ENCODE measurements around the gene BMS1. TPM values are rescaled to one million over a fixed set of nuclear protein-coding genes. Genes with fewer than 3 reads are reported as not detected.
"Not testable (repeated sequence)": the region's sequence is repeated elsewhere in the genome, so short reads cannot be mapped to it uniquely, and the experiment has no call there.

Gene BMS1
- total RNA-seq, 1 donor = 5.4 TPM

DNA sequence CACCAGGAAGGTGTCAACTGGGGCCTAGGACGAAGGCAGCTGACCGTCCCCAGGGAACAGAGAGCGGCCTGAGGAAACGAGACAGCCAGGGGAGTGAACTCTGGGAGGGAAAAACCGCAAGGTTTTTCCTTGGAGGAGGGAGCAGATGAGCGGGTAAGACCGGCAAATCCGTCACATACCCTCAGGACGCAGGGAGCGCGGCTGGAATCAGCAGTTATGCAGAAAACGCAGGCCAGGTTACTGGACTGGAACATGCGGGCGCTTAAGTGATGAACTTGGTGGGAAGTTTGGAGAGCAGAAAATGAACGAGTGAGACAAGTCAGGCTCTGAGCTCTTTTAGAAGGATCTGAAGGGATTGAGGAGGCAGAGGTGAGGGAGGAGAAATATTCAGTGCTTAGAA lies 76.7 kb downstream of the BMS1 start:
- no peak for DNase-seq (ENCODE audit: low read depth in 2 of 3, low spot score in 2 of 3)

DNA sequence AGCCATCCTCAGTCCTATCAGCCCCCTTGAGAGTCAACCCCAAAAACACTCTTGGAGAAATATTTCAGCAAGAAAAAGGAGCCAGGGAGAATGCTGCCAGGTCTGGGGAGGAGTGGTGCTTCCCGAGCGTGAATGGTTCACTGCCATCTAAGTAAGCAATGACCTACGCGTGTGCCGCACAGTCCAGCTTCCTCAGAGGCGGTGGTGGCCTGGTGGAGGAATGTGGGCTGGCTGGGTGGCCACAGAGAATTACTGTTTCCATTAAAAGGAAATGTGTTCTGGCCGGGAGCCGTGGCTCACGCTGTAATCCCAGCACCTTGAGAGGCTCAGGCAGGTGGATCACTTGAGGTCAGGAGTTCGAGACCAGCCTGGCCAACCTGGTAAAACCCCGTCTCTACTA lies 77.4 kb downstream of the BMS1 start:
- not testable (repeated sequence) for DNase-seq (ENCODE audit: low read depth in 2 of 3, low spot score in 2 of 3)

DNA sequence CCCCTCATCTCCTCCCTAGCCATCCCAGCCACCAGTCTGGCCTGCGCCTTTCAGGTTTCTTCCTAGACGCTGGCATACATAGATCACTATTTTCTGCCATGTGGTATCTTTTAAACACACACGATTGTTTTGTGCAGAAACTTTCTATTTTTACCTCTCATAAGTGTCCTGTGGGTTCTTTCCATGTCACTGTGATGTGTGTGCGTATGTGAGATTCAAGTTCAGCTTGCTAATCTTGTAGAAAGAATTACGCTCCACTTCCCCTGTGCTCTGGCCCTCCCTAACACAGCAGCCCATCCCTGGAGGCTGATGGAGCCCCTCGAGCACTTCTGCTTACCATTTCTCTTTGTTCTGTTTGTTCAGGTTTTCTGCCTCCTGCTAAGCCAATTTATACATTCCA lies 80.2 kb downstream of the BMS1 start:
- peak in 2 of 3 donors; percentile 36 to 76 for DNase-seq (ENCODE audit: low read depth in 2 of 3, low spot score in 2 of 3)

DNA sequence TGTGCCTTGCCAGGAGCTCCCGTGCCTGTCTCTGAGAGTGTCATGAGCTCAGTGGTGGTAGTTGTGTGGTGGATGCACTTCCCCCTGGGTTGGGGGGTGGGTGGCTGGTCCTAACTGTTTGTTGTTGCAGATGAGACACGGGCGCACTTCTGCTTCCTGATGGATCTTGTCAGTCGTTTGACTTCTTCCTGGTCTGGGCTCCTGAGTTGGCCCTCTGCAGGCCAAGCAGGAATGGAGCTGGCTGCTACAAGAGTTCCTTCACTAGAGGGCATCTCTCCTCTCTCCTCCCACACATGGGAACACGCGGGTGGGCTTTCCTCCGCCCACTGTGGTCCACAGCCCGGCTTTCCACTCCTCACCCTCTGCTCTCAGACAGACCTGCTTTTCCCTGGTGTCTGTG lies 82.0 kb downstream of the BMS1 start:
- DNase-seq (ENCODE audit: low read depth in 2 of 3, low spot score in 2 of 3) = peak in 2 of 3 donors; percentile 22 to 41

DNA sequence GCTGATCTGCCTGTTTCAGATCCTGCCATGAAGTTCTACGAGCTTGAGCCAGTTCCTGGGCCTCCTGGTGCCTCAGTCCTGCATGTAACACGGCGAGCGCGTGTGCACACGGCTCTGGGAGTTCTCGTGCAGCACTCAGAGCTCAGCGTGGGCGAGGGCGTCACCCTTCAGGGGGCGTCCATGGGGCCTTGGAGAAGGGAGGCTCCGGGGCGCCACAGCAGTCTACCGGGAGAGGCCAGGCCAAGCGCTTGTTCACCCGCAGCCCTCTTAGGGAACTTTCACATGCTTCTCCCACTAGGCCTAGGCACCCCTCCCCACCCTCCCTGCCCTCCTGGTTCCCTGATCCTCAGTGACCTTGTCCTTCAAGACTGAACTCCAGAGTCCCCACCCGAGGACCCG lies 83.1 kb downstream of the BMS1 start:
- no peak for DNase-seq (ENCODE audit: low read depth in 2 of 3, low spot score in 2 of 3)

DNA sequence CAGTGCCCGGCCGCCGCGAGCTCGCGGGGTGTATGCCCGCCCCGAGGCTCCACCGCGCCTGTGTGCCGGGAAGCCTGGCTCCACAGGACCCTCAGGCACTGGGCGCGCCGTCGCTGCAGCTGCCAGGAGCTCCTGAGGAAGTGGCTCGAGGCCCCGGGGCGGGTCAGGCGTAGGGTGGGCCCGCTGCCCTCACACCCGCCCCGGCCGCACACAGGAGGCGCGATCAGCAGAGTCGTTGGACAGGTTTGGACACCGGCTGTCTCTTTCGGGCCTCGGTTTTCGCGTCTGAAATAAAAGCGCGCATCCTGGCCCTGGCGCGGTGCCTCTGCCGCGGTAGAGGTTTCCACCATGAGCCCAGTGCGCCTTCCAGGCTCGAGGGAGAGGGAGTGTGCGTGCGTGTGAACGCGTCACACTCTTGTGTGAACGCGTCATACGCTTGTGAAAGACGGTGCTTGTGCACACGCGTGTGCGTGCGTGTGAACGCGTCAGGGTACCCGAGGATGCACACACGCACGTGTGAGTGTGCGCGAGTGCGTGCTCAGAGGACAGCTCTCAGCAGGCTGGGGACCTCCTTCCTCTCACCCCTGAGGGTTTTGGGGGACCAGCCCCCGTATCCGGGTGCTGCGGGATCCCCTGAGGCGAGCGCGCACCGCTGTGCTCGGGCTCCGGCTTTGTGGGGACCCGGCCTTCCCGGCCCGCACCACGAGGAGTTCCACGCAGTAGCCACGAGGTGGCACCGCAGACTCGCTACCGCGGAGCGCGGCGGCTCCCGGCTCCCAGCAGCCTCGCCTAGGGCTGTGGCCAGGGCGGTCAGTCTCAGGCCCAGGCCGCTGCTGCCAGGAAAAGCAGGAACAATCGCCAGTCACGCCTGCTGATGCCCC lies 83.8 kb downstream of the BMS1 start:
- peak in 2 of 3 donors; percentile 55 for DNase-seq (ENCODE audit: low read depth in 2 of 3, low spot score in 2 of 3)

DNA sequence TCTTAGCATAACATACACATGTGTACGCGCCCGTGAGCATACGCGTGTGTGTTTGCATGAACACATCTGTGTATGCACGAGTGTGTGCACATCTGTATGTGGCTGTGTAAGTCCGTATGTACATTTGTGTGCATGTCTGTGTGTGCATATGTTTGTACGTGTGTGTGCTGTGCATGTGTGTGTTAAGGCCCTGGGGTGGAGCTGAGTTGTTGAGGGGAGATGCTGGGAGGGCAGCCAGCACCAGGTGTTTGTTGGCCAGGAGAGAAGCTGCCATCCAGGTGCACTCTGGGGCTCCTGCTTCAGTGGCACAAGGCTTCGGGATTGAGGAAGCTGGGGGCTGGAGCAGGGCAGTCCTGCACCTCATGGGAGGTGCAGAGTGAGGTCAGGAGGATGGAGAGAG lies 85.0 kb downstream of the BMS1 start:
- DNase-seq (ENCODE audit: low read depth in 2 of 3, low spot score in 2 of 3) = no peak

DNA sequence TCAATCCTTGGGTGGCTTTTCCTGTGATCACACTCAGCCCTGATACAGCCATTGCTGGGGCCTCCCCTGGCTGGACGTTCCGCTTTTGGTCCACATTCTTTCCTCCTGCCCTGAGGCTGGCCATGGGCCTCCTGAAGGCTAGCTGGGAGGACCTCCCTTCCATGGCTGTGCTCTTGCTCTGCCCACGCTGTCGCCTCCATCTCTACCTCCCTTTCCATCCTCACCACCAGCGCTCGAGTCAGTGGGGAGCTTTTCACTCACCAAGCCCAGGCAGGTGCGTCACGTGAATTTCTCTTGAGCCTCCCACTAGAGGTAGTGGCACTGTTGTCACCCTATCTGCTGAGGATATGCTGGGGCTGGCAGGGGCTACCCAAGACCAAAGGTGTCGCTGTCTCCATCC lies 85.9 kb downstream of the BMS1 start:
- DNase-seq (ENCODE audit: low read depth in 2 of 3, low spot score in 2 of 3) = no peak

DNA sequence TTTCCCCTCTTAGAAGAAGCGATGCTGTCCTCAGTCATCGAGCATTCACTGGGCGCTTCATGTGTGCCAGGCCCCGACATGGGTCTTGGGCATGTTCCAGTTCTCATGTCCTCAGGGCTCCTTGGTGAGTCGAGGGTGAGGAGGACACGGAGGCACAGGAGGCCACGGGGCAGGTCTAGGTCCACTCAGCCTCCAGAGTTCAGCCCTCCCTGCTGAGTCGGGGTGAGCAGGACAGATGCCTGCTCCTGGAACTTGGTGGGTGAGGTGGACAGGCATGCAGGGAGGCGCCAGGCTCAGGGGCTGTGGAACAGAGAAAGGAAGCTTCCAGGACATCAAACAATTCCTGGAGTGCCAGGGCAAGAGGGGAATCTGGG lies 87.4 kb downstream of the BMS1 start:
- no peak for DNase-seq (ENCODE audit: low read depth in 2 of 3, low spot score in 2 of 3)

DNA sequence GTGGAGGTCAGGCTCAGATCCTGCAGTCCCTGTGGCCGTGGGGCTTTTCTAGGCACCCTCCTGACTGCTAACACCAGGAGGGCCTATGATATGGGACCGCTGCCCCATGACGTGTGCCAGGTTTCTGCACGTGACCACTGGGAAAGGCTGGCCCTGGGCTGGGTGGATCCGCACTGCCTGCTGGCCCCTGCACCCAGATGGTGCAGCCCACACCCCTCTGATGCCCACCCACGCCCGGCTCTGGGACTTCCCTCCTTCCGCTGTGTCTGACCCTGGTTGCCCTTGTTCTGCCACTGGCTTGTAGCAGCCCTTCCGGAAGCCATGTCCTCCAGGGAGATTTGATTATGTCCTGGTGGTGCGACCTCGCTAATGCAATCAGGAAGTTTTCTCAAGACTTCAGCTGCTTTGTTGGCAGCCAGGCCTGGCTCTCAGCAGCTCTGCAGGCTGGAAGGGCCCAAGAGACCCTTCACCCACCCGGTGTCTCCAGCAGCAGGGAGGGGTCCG lies 88.6 kb downstream of the BMS1 start:
- not testable (repeated sequence) for DNase-seq (ENCODE audit: low read depth in 2 of 3, low spot score in 2 of 3)

DNA sequence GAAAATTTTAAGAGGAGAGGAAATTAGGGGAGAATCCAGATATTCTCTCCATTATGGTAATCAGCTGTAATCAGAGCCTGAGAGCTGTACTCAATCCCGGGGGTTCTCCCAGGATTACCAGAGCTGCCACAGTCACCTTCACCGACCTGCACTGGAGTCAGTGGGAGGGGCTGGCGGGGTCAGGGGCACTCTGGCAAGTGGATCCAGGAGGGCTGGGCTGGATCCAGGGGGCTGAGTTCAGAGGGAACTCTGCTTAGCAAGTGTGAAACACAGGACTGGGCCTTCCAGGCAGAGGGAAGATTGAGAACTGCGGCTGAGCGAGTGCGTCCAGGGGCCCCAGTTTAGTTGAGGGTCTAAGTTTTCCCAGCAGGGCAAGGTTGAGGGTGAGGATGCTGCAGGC lies 89.2 kb downstream of the BMS1 start:
- no peak for DNase-seq (ENCODE audit: low read depth in 2 of 3, low spot score in 2 of 3)

DNA sequence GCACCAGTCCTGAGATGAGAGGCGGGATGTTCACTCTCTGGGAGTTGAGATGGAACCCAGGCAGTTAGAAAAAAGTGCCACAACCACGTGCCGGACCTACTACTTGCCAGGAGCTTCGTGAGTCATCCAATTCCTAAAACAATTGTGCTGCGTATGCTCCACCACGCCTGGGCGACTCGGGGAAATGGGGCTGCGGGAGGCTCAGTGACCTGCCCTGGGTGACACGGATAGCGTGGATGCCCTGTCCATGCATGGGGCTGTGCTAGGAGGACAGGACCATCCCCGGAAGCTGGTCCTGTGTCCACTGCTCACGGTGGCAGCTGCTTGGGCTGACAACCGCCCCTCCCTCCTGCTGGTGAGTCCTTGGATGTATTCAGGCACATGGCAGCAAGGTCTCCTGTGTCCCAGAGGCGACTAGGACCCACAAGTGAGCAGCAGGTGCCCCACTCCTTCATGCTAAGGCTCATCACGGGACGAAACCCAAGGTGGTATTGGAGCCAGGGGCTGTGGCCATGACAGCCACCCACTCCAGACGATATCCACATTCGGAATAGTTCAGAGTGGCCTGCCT lies 90.4 kb downstream of the BMS1 start:
- no peak for DNase-seq (ENCODE audit: low read depth in 2 of 3, low spot score in 2 of 3)

DNA sequence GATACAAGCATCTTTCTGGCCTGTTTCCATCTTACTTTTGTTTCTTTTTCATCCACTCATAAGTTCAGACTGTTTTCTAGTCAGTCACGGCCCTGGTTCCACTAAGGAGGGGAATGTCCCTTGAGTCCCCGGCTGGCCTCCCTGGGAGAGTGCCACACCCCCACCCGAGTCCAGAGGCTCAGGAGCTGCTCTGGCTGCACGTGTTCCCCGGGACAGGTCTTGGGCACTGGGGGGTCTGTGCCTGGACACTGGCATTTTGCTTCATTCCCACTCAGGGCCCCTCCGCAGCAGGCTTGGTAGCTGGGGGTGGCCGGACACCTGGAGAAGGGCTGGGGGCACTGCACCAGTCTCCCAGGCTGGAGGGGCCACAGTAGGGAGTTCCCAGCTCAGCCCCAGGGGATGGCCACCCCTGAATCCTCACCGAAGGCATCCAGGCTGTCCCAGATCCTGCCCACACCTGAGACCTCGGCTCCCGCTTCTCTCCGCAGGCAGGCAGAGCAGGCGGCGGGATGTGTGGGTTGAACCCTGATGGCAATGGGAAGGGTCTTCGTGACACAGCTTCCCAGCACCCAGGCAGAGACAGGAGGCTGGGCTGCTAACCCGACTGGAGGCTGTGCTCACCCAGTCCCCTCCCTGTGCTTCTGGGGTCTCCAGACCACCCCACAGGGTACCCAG lies 92.3 kb downstream of the BMS1 start:
- DNase-seq (ENCODE audit: low read depth in 2 of 3, low spot score in 2 of 3) = no peak

DNA sequence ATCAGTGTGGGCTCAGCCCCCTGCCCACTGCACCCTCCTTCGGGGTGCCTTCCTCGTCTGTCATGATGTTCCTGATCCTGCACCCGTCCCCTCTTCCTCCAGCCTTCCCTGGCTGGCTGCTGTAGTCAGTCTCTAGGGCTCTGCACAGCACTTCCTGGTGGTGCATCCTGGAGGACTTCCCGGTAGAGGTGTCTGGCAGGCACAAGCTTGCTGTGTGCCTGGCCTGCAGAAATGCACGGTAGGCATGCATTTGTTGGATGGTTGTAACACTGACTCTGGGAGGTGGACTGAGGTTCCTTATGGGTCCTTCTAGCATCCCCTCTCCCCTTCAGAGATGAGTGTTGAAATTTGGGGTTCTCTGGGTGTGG lies 92.8 kb downstream of the BMS1 start:
- DNase-seq (ENCODE audit: low read depth in 2 of 3, low spot score in 2 of 3) = no peak

DNA sequence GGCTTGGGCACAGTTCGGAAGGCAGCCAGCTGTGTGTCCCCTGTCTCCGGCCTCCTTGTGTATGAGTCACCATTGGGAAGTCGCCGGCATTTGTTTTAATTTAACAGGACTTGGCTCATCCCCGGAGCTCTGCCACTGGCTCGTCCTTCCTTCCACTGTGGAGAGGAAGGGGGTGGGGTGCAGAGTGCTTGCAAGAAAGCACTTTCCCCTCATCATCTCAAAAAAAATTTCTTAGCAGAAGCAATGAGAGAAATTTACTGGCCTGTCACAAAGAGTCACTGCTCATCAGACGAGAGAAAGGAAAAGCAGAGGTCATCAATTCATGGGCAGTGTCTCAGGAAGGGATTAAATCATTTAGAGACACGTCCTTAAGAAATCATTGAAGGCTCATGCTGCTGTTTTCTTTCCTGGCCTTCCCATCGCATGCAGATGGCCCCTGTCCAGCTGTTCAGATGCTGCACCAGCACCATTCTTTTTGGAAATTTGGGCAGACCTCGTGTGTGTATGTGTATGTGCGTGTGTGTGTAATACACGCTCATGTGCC lies 93.3 kb downstream of the BMS1 start:
- DNase-seq (ENCODE audit: low read depth in 2 of 3, low spot score in 2 of 3) = no peak

DNA sequence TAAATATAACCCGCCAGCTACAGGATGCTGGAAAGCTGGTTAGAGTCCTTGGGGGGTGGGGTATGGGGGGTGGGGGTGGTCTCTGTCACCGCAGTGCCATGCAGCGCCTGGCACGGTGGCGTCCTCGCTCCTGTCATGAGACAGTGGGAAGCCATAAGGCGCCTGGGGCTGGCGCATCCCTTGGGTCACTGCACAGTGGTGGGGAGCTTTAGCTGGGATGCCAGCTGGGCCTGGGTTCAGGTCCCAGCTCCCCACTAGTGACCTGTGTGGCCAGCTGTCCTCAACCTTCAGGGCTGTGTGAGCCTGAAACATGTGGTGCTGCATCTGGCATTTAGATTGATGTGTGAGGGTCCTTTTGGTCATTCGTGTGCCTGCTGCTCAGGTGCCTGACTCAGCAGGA lies 93.9 kb downstream of the BMS1 start:
- no peak for DNase-seq (ENCODE audit: low read depth in 2 of 3, low spot score in 2 of 3)

DNA sequence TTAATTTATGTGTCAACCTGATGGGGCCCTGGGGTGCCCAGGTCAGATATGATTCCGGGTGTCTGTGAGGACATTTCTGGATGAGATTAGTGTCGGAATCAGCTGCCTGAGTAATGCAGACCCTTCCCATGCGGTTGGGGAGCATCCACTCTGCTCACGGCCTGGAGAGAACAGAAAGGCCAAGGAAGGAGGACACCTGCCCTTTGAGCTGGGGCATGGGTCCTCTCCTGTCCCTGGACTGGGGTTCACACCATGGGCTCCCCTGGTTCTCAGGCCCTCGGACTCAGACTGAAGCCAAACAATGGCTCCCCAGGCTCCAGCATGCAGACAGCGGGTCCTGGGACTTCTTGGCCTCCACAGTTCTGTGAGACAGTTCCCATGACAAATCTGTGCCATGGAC lies 94.3 kb downstream of the BMS1 start:
- no peak for DNase-seq (ENCODE audit: low read depth in 2 of 3, low spot score in 2 of 3)

DNA sequence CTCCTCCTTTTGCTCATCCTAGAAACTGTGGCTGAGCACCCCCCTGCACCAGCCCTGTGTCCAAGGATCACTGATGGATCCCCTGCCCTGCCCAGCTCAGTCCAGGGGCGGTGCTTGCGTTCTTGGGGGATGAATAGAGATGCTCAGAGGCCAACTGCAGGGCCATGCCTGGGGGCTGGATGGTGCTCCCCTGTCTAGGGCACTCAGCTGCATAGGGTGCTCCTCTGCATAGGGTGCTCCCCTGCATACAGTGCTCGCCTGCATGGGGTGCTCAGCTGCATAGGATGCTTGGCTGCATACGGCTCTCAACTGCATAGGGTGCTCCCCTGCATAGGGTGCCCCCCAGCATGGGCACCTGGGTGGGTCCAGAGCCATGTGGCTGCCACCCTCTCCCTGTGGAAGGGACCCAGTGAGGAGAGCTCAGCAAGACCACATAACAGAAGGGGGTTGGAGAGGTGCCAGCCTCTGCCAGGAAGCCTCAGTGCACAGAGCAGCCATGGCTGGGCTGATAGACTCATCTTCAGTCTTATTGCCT lies 95.0 kb downstream of the BMS1 start:
- no peak for DNase-seq (ENCODE audit: low read depth in 2 of 3, low spot score in 2 of 3)

DNA sequence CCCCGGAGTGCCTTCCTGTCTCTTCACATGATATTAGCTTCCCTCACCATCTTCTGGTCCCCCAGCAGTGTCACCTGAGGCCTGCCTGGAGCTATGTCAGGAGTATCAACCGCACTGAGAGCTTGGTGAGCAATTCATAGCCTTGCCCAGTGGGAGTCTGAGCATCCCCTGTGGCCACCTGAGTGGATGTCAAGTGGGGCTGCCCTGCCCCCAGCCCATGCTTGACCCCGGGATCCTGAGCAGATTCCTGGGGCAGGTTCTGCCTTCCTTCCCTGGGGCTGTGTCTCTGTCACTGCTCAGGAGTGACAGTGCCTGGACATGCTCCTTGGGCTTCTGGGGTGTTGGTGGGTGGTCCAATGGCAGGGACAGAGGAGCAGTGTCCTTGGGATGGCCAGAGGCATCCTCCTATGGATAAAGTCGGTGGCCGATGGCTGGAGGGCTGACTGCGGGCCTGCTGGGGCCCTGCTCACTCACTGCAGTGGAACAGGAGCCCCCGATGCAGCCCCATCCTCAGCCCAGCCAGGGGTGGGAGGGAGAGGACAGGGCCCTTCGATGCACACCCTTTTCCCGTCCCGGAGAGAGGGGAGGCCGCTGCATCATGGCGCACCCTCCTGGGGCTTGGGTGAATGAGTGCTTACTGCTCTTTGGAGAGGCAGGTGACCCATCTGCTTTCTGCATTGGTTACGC lies 95.7 kb downstream of the BMS1 start:
- DNase-seq (ENCODE audit: low read depth in 2 of 3, low spot score in 2 of 3) = no peak

DNA sequence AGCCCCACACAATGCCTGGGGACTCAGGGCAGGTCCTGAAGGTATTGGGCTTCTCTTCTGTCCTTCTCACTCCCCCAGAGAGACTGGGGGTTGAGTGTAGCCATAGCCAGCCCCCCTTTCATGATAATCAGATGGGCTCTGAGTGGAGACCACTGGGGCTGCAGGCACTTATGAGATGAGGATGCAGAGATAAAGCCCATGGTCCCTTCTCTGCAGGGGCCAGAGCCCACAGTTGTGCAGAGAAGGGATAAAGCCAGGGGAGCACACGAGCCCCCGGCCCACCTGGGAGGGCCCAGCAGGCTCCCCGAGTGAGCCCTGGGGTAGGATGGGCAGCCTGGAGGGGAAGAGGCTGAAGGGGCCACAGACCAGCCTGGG lies 96.2 kb downstream of the BMS1 start:
- DNase-seq (ENCODE audit: low read depth in 2 of 3, low spot score in 2 of 3) = no peak

Data from hematopoietic multipotent progenitor cell (in vitro differentiated cells).